Epithelial cell of esophagus (primary cell): ENCODE results near the gene SPATA19.

Source experiments
- DNase-seq: peaks from one replicate; pipeline ENCODE4 v3.0.0; 2010; ENCODE audit warnings: low read depth
- H3K4me3 ChIP-seq: 2 replicates; pipeline ENCODE4 v1.5.1; 2011; ENCODE audit warnings: mild to moderate bottlenecking, low read length, control low read depth
- CTCF ChIP-seq: IDR thresholded peaks from 2 replicates; pipeline ENCODE4 v1.5.1; 2011; ENCODE audit warnings: low read depth, mild to moderate bottlenecking, low read length, control low read depth, inconsistent platforms; ENCODE audit not compliant: insufficient read depth; ENCODE audit errors: missing control alignments

Gene SPATA19

GRCh38 chr11:133824593-133824992 is 20.7 kb downstream of the SPATA19 start:
- TF ChIP-seq CTCF, result no peak
- DNase-seq, result no peak
- no peak overlapping the region for H3K4me3 ChIP-seq

GRCh38 chr11:133823614-133824013 is 21.7 kb downstream of the SPATA19 start:
- no peak overlapping the region for H3K4me3 ChIP-seq
- no peak for DNase-seq
- TF ChIP-seq CTCF, result no peak

- DNase-seq, result no peak
Measured at GRCh38 chr11:133823211-133823610, 22.1 kb downstream of the SPATA19 start.

GRCh38 chr11:133821776-133822175 is 23.5 kb downstream of the SPATA19 start:
- H3K4me3 ChIP-seq, result no peak overlapping the region
- DNase-seq, result no peak
- TF ChIP-seq CTCF, result peak; percentile 13

More at GRCh38 chr11:133823211-133823610, 22.1 kb downstream of the SPATA19 start:
- TF ChIP-seq CTCF, result no peak
- H3K4me3 ChIP-seq, result no peak overlapping the region

- no peak for TF ChIP-seq CTCF
- no peak overlapping the region for H3K4me3 ChIP-seq
- DNase-seq, result no peak
Measured at GRCh38 chr11:133819746-133820315, 25.5 kb downstream of the SPATA19 start.

GRCh38 chr11:133819114-133819513 is 26.2 kb downstream of the SPATA19 start:
- no peak for TF ChIP-seq CTCF
- H3K4me3 ChIP-seq, result no peak overlapping the region
- DNase-seq, result no peak

- H3K4me3 ChIP-seq, result no peak overlapping the region
- no peak for TF ChIP-seq CTCF
- no peak for DNase-seq
Measured at GRCh38 chr11:133818302-133818701, 27.0 kb downstream of the SPATA19 start.
